ENCODE data around the gene ADGRF3.
"Not testable (repeated sequence)": the region's sequence is repeated elsewhere in the genome, so short reads cannot be mapped to it uniquely, and the experiment has no call there.

The ADGRF3 gene
- 2.7 to 3.3 (median 3.1) reads per million in 3 donors for total RNA-seq

- DNase-seq: peak; percentile 47 to 63 (median 51)
- H3K4me3 ChIP-seq (ENCODE audit: insufficient read depth, low read depth, low read length, poor library complexity, severe bottlenecking): peak within 1 kb of the TSS; percentile 87
- H3K27me3 ChIP-seq (replicated peaks; ENCODE audit: control insufficient read depth, insufficient read depth, low read length, poor library complexity, severe bottlenecking): no peaks in the 10 kb centered on the region
Observed at GRCh38 chr2:26346454-26347053, at the start of gene ADGRF3. ADGRF3 (minus strand) TSS chr2:26346789; CDS start chr2:26346234, 555 bp downstream.

GRCh38 chr2:26395394-26395793 is 48.8 kb upstream of the ADGRF3 start:
- Histone ChIP-seq H3K36me3 (ENCODE audit: control insufficient read depth, insufficient read depth, low read length) (peaks cover 10% of the 10 kb centered on the region), H3K9me3 (ENCODE audit: control insufficient read depth, low read length) (no peaks in the 10 kb centered on the region)

More at GRCh38 chr2:26346454-26347053, at the start of gene ADGRF3:
- peaks cover 14% of the 10 kb centered on the region for H3K4me1 ChIP-seq (ENCODE audit: control insufficient read depth, insufficient read depth, low read length, poor library complexity, severe bottlenecking)
- no peaks in the 10 kb centered on the region for H3K9me3 ChIP-seq (ENCODE audit: control insufficient read depth, low read length)
- H3K27ac ChIP-seq (ENCODE audit: insufficient read depth, low read length, poor library complexity, severe bottlenecking): peak within 1 kb of the TSS; percentile 94
- H3K36me3 ChIP-seq (ENCODE audit: control insufficient read depth, insufficient read depth, low read length): no peaks in the 10 kb centered on the region

GRCh38 chr2:26394694-26395093 is 48.1 kb upstream of the ADGRF3 start:
- H3K9me3 ChIP-seq (ENCODE audit: control insufficient read depth, low read length): no peaks in the 10 kb centered on the region
- H3K27me3 ChIP-seq (replicated peaks; ENCODE audit: control insufficient read depth, insufficient read depth, low read length, poor library complexity, severe bottlenecking): no peaks in the 10 kb centered on the region
- H3K4me3 ChIP-seq (ENCODE audit: insufficient read depth, low read depth, low read length, poor library complexity, severe bottlenecking): no peak overlapping the region
- H3K4me1 ChIP-seq (ENCODE audit: control insufficient read depth, insufficient read depth, low read length, poor library complexity, severe bottlenecking): no peaks in the 10 kb centered on the region
- DNase-seq: no peak
- no peak overlapping the region for H3K27ac ChIP-seq (ENCODE audit: insufficient read depth, low read length, poor library complexity, severe bottlenecking)
- H3K36me3 ChIP-seq (ENCODE audit: control insufficient read depth, insufficient read depth, low read length): peaks cover 10% of the 10 kb centered on the region

More at GRCh38 chr2:26395394-26395793, 48.8 kb upstream of the ADGRF3 start:
- DNase-seq: no peak
- H3K27me3 ChIP-seq (replicated peaks; ENCODE audit: control insufficient read depth, insufficient read depth, low read length, poor library complexity, severe bottlenecking): no peaks in the 10 kb centered on the region
- no peak overlapping the region for H3K4me3 ChIP-seq (ENCODE audit: insufficient read depth, low read depth, low read length, poor library complexity, severe bottlenecking)
- no peak overlapping the region for H3K27ac ChIP-seq (ENCODE audit: insufficient read depth, low read length, poor library complexity, severe bottlenecking)
- no peaks in the 10 kb centered on the region for H3K4me1 ChIP-seq (ENCODE audit: control insufficient read depth, insufficient read depth, low read length, poor library complexity, severe bottlenecking)

GRCh38 chr2:26387189-26387588 is 40.6 kb upstream of the ADGRF3 start:
- Histone ChIP-seq H3K4me1 (ENCODE audit: control insufficient read depth, insufficient read depth, low read length, poor library complexity, severe bottlenecking) (no peaks in the 10 kb centered on the region), H3K9me3 (ENCODE audit: control insufficient read depth, low read length) (no peaks in the 10 kb centered on the region), H3K36me3 (ENCODE audit: control insufficient read depth, insufficient read depth, low read length) (peaks cover 24% of the 10 kb centered on the region), H3K27ac (ENCODE audit: insufficient read depth, low read length, poor library complexity, severe bottlenecking) (no peak overlapping the region), H3K4me3 (ENCODE audit: insufficient read depth, low read depth, low read length, poor library complexity, severe bottlenecking) (no peak overlapping the region), H3K27me3 (replicated peaks; ENCODE audit: control insufficient read depth, insufficient read depth, low read length, poor library complexity, severe bottlenecking) (no peaks in the 10 kb centered on the region)
- DNase-seq: no peak

- Histone ChIP-seq H3K36me3 (ENCODE audit: control insufficient read depth, insufficient read depth, low read length) (peaks cover 17% of the 10 kb centered on the region), H3K27ac (ENCODE audit: insufficient read depth, low read length, poor library complexity, severe bottlenecking) (no peak overlapping the region), H3K9me3 (ENCODE audit: control insufficient read depth, low read length) (no peaks in the 10 kb centered on the region), H3K27me3 (replicated peaks; ENCODE audit: control insufficient read depth, insufficient read depth, low read length, poor library complexity, severe bottlenecking) (no peaks in the 10 kb centered on the region), H3K4me1 (ENCODE audit: control insufficient read depth, insufficient read depth, low read length, poor library complexity, severe bottlenecking) (no peaks in the 10 kb centered on the region), H3K4me3 (ENCODE audit: insufficient read depth, low read depth, low read length, poor library complexity, severe bottlenecking) (no peak overlapping the region)
- DNase-seq: no peak
Observed at GRCh38 chr2:26384597-26384996, 38.0 kb upstream of the ADGRF3 start.

- no peak overlapping the region for H3K4me3 ChIP-seq (ENCODE audit: insufficient read depth, low read depth, low read length, poor library complexity, severe bottlenecking)
- DNase-seq: no peak
- no peaks in the 10 kb centered on the region for H3K4me1 ChIP-seq (ENCODE audit: control insufficient read depth, insufficient read depth, low read length, poor library complexity, severe bottlenecking)
- H3K27me3 ChIP-seq (replicated peaks; ENCODE audit: control insufficient read depth, insufficient read depth, low read length, poor library complexity, severe bottlenecking): no peaks in the 10 kb centered on the region
- peaks cover 14% of the 10 kb centered on the region for H3K36me3 ChIP-seq (ENCODE audit: control insufficient read depth, insufficient read depth, low read length)
- H3K9me3 ChIP-seq (ENCODE audit: control insufficient read depth, low read length): no peaks in the 10 kb centered on the region
- H3K27ac ChIP-seq (ENCODE audit: insufficient read depth, low read length, poor library complexity, severe bottlenecking): no peak overlapping the region
Observed at GRCh38 chr2:26384183-26384582, 37.6 kb upstream of the ADGRF3 start.

GRCh38 chr2:26382564-26382963 is 36.0 kb upstream of the ADGRF3 start:
- H3K9me3 ChIP-seq (ENCODE audit: control insufficient read depth, low read length): no peaks in the 10 kb centered on the region
- no peak overlapping the region for H3K27ac ChIP-seq (ENCODE audit: insufficient read depth, low read length, poor library complexity, severe bottlenecking)
- peaks cover 4% of the 10 kb centered on the region for H3K36me3 ChIP-seq (ENCODE audit: control insufficient read depth, insufficient read depth, low read length)

GRCh38 chr2:26380281-26380680 is 33.7 kb upstream of the ADGRF3 start:
- Histone ChIP-seq H3K4me1 (ENCODE audit: control insufficient read depth, insufficient read depth, low read length, poor library complexity, severe bottlenecking) (no peaks in the 10 kb centered on the region), H3K36me3 (ENCODE audit: control insufficient read depth, insufficient read depth, low read length) (peaks cover under 1% of the 10 kb centered on the region), H3K9me3 (ENCODE audit: control insufficient read depth, low read length) (no peaks in the 10 kb centered on the region), H3K4me3 (ENCODE audit: insufficient read depth, low read depth, low read length, poor library complexity, severe bottlenecking) (no peak overlapping the region), H3K27me3 (replicated peaks; ENCODE audit: control insufficient read depth, insufficient read depth, low read length, poor library complexity, severe bottlenecking) (no peaks in the 10 kb centered on the region), H3K27ac (ENCODE audit: insufficient read depth, low read length, poor library complexity, severe bottlenecking) (no peak overlapping the region)
- DNase-seq: no peak

More at GRCh38 chr2:26382564-26382963, 36.0 kb upstream of the ADGRF3 start:
- Histone ChIP-seq H3K4me3 (ENCODE audit: insufficient read depth, low read depth, low read length, poor library complexity, severe bottlenecking) (no peak overlapping the region), H3K27me3 (replicated peaks; ENCODE audit: control insufficient read depth, insufficient read depth, low read length, poor library complexity, severe bottlenecking) (no peaks in the 10 kb centered on the region), H3K4me1 (ENCODE audit: control insufficient read depth, insufficient read depth, low read length, poor library complexity, severe bottlenecking) (no peaks in the 10 kb centered on the region)
- no peak for DNase-seq

GRCh38 chr2:26376799-26377198 is 30.2 kb upstream of the ADGRF3 start:
- no peak for DNase-seq
- H3K27me3 ChIP-seq (replicated peaks; ENCODE audit: control insufficient read depth, insufficient read depth, low read length, poor library complexity, severe bottlenecking): no peaks in the 10 kb centered on the region
- peaks cover 13% of the 10 kb centered on the region for H3K36me3 ChIP-seq (ENCODE audit: control insufficient read depth, insufficient read depth, low read length)
- H3K4me3 ChIP-seq (ENCODE audit: insufficient read depth, low read depth, low read length, poor library complexity, severe bottlenecking): no peak overlapping the region
- no peaks in the 10 kb centered on the region for H3K4me1 ChIP-seq (ENCODE audit: control insufficient read depth, insufficient read depth, low read length, poor library complexity, severe bottlenecking)
- no peaks in the 10 kb centered on the region for H3K9me3 ChIP-seq (ENCODE audit: control insufficient read depth, low read length)
- H3K27ac ChIP-seq (ENCODE audit: insufficient read depth, low read length, poor library complexity, severe bottlenecking): no peak overlapping the region

- DNase-seq; H3K27ac ChIP-seq (ENCODE audit: insufficient read depth, low read length, poor library complexity, severe bottlenecking); H3K27me3 ChIP-seq (replicated peaks; ENCODE audit: control insufficient read depth, insufficient read depth, low read length, poor library complexity, severe bottlenecking); H3K4me3 ChIP-seq (ENCODE audit: insufficient read depth, low read depth, low read length, poor library complexity, severe bottlenecking); H3K4me1 ChIP-seq (ENCODE audit: control insufficient read depth, insufficient read depth, low read length, poor library complexity, severe bottlenecking); H3K9me3 ChIP-seq (ENCODE audit: control insufficient read depth, low read length): not testable (repeated sequence)
- peaks cover 28% of the 10 kb centered on the region for H3K36me3 ChIP-seq (ENCODE audit: control insufficient read depth, insufficient read depth, low read length)
Observed at GRCh38 chr2:26370909-26371308, 24.3 kb upstream of the ADGRF3 start.

Measured in effector memory CD4-positive, alpha-beta T cell (primary cell).